Coronary artery (tissue), 2 donors: Measurements from ENCODE around the gene SLC14A1.

Experiments
- DNase-seq: peaks from one replicate; pipeline ENCODE4 v3.0.0-alpha.2; 2017; ENCODE audit warnings: low spot score
- H3K27ac ChIP-seq, 2 donors: fragments of 200-600 bp; sonication (generic); one replicate each; pipeline ENCODE4 v1.5.1; 2016 to 2019
- H3K4me3 ChIP-seq: fragments of 200-600 bp; sonication (generic); 2 replicates; pipeline ENCODE4 v1.5.1; 2016; ENCODE audit warnings: mild to moderate bottlenecking, moderate library complexity
- CTCF ChIP-seq: fragments of 200-600 bp; sonication (generic); IDR thresholded peaks from one replicate; pipeline ENCODE4 v1.5.1; 2019; ENCODE audit warnings: antibody characterized with exemption

SLC14A1 gene

GRCh38 chr18:45782662-45783061 is 58.7 kb downstream of the SLC14A1 start:
- DNase-seq: no peak
- TF ChIP-seq CTCF: no peak
- Histone ChIP-seq H3K4me3 (no peak overlapping the region), H3K27ac (no peak overlapping the region)

- peak; percentile 3 for DNase-seq
- Histone ChIP-seq H3K4me3 (no peak overlapping the region), H3K27ac (no peak overlapping the region)
- TF ChIP-seq CTCF: no peak
Observed at GRCh38 chr18:45783097-45784075, 59.4 kb downstream of the SLC14A1 start.

DNA sequence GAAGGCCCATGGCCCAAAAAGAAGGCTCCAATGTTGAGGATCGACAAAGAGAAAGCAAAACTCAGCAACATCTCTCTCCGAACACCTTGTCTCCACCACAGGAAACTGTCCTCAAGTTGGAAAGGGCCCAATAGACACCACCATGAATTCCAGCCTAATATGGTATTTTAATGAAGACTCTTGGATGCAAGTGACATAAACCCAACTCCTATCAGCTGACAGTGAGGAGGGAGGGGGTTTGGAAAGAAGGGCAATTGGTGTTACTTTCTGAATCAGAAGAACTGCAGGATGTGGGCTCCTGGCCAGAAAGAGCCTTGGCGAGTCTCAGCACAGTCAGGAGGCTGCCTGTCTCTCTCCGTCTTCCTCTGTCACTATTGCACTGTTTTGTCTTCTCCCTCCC is 61.2 kb downstream of the SLC14A1 start:
- H3K4me3 ChIP-seq: no peak overlapping the region
- DNase-seq: peak; percentile 19
- no peak overlapping the region for H3K27ac ChIP-seq
- TF ChIP-seq CTCF: no peak

DNA sequence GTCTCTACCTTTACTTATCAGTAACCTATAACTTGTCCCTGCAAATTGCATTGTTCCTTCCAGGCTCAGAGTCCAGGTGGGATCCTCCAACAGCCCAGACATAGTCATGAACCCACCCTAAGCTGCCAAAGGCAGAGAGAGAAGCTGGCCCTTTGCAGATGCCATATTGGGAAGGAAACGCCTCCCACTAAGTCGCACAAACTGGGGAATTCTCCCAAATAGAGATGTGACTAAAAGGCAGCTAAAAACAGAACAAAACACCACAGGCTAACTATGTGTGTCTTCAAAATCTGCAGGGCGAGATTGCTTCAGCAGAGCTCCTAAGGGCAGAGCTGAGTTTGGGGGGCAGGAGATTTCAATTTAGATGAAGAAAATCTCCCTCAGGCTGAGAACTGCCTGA is 63.0 kb downstream of the SLC14A1 start:
- TF ChIP-seq CTCF: no peak
- peak; percentile 46 for DNase-seq
- Histone ChIP-seq H3K27ac (no peak overlapping the region), H3K4me3 (no peak overlapping the region)

GRCh38 chr18:45787346-45787745 is 63.4 kb downstream of the SLC14A1 start:
- no peak for DNase-seq
- Histone ChIP-seq H3K27ac (no peak overlapping the region), H3K4me3 (no peak overlapping the region)
- TF ChIP-seq CTCF: no peak

DNA sequence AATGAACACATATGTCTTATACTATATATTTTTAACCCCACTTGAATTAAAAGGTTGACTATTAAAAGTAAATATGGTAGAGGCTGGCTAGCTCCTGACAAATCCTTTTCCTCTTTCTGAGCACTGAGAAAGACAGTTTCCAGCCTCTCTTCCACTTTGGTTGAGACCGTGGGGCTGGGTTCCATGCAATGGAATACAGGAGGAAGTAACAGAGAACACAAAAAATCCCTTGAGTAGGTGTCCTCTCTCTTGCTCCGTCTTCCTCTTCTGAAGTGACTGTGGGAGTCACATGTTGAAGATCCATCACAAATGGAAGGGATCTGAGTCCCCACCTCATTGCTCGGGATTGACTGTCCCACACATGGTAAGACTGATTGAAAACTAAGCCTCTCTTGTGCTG is 64.9 kb downstream of the SLC14A1 start:
- no peak for TF ChIP-seq CTCF
- Histone ChIP-seq H3K4me3 (no peak overlapping the region), H3K27ac (no peak overlapping the region)
- DNase-seq: peak; percentile 4
